ENCODE results near the gene PAEP. TPM values are rescaled to one million over a fixed set of nuclear protein-coding genes. Genes with fewer than 3 reads are reported as not detected.

PAEP gene
- total and polyA plus RNA-seq, 7 donors = not detected

DNA sequence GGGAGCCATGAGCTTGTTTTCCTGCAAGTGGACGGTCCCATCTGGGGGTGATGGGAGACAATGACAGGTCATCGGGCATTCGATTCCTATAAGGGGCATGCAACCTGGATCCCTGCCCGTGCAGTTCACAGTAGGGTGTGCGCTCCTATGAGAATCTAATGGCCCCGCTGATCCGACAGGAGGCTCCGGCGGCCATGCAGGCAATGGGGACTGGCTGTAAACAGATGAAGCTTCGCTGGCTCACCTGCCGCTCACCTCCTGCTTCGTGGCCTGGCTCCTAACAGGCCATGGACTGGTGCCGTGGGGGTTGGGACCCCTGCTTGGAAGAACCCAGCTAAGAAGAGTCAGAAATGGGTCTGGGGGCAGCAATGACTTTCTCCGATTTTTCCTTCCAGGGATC, 21.0 kb downstream of the PAEP start:
- Histone ChIP-seq H3K4me3 (no peak overlapping the region), H3K36me3 (ENCODE audit: insufficient read depth in 1 of 2, low read depth in 1 of 2) (no peaks in the 10 kb centered on the region), H3K4me1 (no peaks in the 10 kb centered on the region), H3K27ac (no peak overlapping the region), H3K9me3 (no peaks in the 10 kb centered on the region), H3K27me3 (ENCODE audit: insufficient read depth in 3 of 3, low read length in 2 of 3) (peaks cover 0 to 36% (median 7%) of the 10 kb centered on the region in 3 donors)
- ATAC-seq = no peak
- 85 to 88% (median 87%) methylated on average over 14 of the region's 14 CpGs for WGBS, 3 donors
- TF ChIP-seq, protein P1, sequence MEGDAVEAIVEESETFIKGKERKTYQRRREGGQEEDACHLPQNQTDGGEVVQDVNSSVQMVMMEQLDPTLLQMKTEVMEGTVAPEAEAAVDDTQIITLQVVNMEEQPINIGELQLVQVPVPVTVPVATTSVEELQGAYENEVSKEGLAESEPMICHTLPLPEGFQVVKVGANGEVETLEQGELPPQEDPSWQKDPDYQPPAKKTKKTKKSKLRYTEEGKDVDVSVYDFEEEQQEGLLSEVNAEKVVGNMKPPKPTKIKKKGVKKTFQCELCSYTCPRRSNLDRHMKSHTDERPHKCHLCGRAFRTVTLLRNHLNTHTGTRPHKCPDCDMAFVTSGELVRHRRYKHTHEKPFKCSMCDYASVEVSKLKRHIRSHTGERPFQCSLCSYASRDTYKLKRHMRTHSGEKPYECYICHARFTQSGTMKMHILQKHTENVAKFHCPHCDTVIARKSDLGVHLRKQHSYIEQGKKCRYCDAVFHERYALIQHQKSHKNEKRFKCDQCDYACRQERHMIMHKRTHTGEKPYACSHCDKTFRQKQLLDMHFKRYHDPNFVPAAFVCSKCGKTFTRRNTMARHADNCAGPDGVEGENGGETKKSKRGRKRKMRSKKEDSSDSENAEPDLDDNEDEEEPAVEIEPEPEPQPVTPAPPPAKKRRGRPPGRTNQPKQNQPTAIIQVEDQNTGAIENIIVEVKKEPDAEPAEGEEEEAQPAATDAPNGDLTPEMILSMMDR (IDR thresholded peaks at IDR 0.05) = no peak
- DNase-seq = peak in 1 of 2 donors; percentile 28
- intact Hi-C loops (cut with DNase I) = no loop called here

DNA sequence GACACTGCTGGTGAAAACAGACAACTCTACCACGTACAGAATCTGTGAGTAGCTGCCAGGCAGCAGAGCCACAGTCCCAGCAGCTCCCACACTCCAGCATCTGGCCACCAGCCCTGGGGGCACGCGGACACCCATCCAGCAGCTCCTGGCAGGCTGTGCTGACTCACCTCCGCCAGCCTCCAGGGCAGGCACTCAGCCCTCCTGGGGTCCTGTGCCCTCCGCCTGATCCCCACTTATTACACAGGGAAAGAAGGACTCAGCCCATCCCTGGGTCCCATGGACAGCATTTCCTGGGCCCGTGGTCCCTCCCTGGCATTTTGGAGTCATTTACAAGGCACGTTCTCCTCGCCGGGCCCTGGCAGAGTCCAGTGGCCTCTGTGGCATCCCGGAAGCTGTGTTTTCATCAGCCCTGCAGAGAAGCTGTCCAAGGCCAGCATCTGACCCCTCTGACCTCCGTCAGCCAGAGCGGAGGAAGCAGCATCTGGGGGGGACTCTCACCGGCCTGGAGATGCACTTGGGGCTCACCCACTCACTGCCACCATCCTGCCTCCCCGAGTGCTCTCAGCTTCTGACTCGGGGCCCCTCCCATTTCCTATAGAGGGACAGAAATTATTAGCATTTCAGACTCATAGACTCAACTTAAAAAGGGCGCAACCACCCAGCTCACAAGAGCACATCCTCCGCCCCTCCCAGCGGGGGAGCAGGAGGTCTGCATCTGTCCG, 21.6 kb downstream of the PAEP start:
- peaks cover 0 to 36% (median 7%) of the 10 kb centered on the region in 3 donors for H3K27me3 ChIP-seq (ENCODE audit: insufficient read depth in 3 of 3, low read length in 2 of 3)
- ATAC-seq (no peak), DNase-seq (peak in 1 of 2 donors; percentile 22)
- H3K27ac ChIP-seq = no peak overlapping the region
- 64 to 75% (median 70%) methylated on average over 19 of the region's 19 CpGs for WGBS, 3 donors
- intact Hi-C loops (cut with DNase I) = no loop called here
- no peak overlapping the region for H3K4me3 ChIP-seq
- no peaks in the 10 kb centered on the region for H3K36me3 ChIP-seq (ENCODE audit: insufficient read depth in 1 of 2, low read depth in 1 of 2)
- no peaks in the 10 kb centered on the region for H3K4me1 ChIP-seq
- TF ChIP-seq, protein P1 (IDR thresholded peaks at IDR 0.05) = no peak
- H3K9me3 ChIP-seq = no peaks in the 10 kb centered on the region

DNA sequence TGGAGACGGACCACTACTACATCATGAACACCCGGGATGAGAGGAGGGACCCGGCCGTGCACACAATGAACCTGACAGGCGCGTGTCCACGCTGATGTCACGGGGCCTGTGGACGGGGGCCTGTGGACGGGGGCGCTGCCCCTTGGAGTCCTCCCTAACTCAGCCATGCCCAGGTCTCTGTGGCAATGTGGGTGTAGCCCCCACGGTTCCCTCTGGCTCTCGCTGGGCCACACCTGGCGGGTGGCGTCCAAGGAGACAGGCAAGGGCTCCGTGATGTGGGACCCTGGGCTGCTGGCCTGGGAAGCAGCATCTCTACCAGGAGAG, 22.1 kb downstream of the PAEP start:
- Histone ChIP-seq H3K36me3 (ENCODE audit: insufficient read depth in 1 of 2, low read depth in 1 of 2) (no peaks in the 10 kb centered on the region), H3K27ac (no peak overlapping the region), H3K9me3 (no peaks in the 10 kb centered on the region), H3K4me3 (no peak overlapping the region), H3K27me3 (ENCODE audit: insufficient read depth in 3 of 3, low read length in 2 of 3) (peaks cover 0 to 36% (median 7%) of the 10 kb centered on the region in 3 donors), H3K4me1 (no peaks in the 10 kb centered on the region)
- peak in 1 of 2 donors; percentile 39 for DNase-seq
- no peak for ATAC-seq
- TF ChIP-seq, protein P1 (IDR thresholded peaks at IDR 0.05) = no peak
- intact Hi-C loops (cut with DNase I) = no loop called here
- 84 to 90% (median 84%) methylated on average over 16 of the region's 16 CpGs for WGBS, 3 donors

DNA sequence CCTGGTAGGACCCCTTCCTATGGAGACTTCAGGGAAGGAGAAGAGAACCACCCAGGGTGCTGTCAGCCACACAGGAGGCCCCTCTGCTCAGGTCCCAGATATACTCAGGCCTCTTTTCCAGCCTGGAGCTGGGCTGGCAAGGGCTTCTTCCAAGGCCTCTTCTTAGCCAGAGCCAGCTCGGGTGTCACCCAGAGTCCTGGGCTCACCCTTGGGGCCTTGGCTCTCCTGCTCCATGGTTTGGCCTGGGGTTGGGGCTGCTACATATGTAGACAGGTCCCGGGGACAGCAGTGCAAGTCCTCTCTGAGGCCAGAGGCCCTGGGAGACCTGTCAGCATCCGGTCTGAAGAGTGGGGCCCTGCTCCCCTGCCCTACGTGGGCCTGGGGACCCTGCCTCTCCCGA, 22.8 kb downstream of the PAEP start:
- no peaks in the 10 kb centered on the region for H3K36me3 ChIP-seq (ENCODE audit: insufficient read depth in 1 of 2, low read depth in 1 of 2)
- no peak for ATAC-seq
- WGBS, 3 donors = 31 to 60% (median 44%) methylated on average over 5 of the region's 5 CpGs
- no peaks in the 10 kb centered on the region for H3K9me3 ChIP-seq
- no peak overlapping the region for H3K27ac ChIP-seq
- TF ChIP-seq, protein P1 (IDR thresholded peaks at IDR 0.05) = no peak
- intact Hi-C loops (cut with DNase I) = no loop called here
- peak in 1 of 2 donors; percentile 19 for DNase-seq
- H3K4me3 ChIP-seq = no peak overlapping the region
- H3K27me3 ChIP-seq (ENCODE audit: insufficient read depth in 3 of 3, low read length in 2 of 3) = peaks cover 0 to 37% (median 7%) of the 10 kb centered on the region in 3 donors
- no peaks in the 10 kb centered on the region for H3K4me1 ChIP-seq

DNA sequence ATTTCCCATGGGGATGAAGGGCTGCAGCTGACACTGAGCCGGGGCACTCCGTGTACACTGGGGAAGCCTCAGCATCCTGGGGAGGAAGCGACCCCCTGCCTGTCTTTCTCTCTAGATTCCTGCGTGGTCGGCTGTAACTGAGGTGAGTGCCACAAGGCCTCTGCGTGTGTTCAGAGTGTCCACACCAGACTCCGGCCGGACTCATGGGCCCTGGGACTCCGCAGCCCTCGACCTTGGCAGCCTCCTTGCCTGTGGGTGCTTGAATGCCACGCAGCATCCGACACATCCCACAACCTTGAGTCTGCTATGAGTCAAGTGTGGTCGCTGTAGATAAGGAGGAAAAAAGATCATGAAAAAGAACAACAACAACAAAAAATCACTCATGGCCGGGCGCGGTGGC, 23.4 kb downstream of the PAEP start:
- Histone ChIP-seq H3K36me3 (ENCODE audit: insufficient read depth in 1 of 2, low read depth in 1 of 2) (no peaks in the 10 kb centered on the region), H3K27ac (no peak overlapping the region), H3K27me3 (ENCODE audit: insufficient read depth in 3 of 3, low read length in 2 of 3) (peaks cover 0 to 37% (median 9%) of the 10 kb centered on the region in 3 donors), H3K4me1 (no peaks in the 10 kb centered on the region), H3K9me3 (no peaks in the 10 kb centered on the region), H3K4me3 (no peak overlapping the region)
- DNase-seq (peak in 1 of 2 donors; percentile 32), ATAC-seq (no peak)
- 59 to 65% (median 60%) methylated on average over 16 of the region's 16 CpGs for WGBS, 3 donors
- intact Hi-C loops (cut with DNase I) = no loop called here
- TF ChIP-seq, protein P1 (IDR thresholded peaks at IDR 0.05) = no peak

Data from psoas muscle (tissue), 8 donors.